GM18498 (cell line): ENCODE measurements around the gene LTBP2.
"Not testable (repeated sequence)": the region's sequence is repeated elsewhere in the genome, so short reads cannot be mapped to it uniquely, and the experiment has no call there.

Experiments
- ATAC-seq: cut with Tn5 transposase; IDR thresholded peaks from one replicate; pipeline ENCODE4 v1.9.1; 2021; ENCODE audit warnings: mild to moderate bottlenecking, moderate library complexity; ENCODE audit not compliant: unreplicated experiment

LTBP2 gene

DNA sequence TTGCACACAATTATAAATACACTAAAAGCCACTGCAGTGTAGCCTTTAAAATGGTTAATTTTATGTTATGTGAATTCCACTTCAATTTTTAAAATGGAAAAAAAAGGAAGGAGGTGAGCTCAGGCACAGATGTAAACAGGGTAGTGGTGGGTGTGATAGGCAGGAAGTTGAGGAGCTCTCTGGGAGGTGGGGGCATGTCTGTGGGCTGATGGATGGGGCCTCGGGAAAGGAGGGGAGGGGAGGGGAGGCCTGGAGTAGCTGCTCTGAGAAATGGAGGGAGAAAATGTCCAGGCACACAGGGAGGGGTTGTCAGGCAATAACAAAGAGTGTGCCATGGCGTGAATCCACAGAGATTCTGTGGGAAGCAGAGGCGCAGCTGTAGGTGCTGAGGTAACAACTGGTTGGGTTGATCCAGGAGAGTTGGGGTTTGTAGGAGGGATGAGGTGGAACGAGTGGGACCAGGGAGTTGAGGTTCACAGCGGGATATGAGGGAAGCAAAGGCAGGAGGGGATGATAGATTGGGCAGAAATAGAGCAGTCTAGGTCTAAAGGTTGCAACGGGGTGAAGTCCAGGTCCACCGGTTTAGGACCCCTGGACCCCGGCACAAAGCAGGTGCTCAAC is 57.2 kb downstream of the LTBP2 start:
- no peak for ATAC-seq

DNA sequence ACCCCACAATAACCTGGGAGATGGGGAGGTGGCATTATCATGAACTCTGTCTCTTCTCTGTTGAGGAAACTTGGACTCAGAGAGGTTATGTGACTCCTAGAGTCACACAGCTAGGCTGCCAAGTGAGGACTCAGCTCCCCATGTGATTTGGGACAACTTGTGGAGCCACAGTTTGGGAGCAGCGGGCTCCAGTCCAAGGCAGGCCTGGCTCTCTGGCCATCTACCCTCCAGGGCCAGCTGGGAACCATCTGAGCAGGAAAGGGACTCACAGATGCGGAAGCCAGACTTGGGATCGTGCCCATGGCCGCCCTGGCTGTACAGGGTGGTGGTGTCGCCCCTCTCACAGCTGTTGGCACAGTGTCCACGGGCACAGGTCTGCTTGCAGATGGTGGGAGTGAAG is 59.4 kb downstream of the LTBP2 start:
- ATAC-seq, result no peak

DNA sequence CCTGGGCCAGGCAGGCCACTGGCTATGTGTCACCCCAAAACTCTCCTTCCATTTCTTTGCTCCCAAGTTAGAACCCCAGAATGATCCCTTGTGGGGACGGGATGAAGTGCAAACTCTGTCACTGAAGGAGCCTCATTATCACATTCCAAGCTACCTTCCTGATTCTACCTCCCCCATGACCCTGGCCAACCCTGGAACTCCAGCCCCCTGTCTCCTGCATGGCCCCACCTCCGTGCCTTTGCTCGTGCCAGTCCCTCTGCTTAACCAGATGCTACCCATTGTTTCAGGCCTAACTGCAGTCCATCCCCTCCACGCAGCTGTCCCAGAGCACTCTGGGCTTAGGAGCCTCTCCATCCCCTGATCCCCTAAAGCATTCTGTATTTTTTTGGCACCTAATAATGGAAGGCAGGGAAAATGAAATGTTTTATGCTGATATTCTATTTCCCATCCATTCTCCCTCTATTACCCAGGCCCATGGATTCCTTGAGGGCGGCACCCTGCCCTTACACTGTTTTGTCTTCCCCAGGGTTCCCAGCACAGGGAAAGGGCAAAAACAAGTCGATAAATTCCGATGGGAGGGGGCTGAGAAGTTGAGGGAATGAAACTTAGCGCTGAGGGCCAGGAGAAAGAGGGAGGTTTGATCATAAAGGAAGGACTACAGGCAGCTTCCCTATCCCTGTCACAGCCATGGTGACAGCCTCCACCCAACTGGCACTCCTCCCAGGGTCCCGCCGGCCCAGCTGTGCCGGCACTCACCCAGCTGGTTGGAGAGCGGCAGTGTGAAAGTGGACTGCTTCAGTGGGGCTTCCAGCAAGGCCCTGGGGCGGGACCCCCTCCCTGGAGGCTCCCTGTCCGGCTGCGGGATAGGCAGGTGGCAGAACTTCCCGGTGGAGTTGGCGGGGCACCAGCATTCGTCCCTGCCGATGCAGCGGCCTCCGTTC is 60.3 kb downstream of the LTBP2 start:
- no peak for ATAC-seq

GRCh38 chr14:74551001-74551400 is 61.0 kb downstream of the LTBP2 start:
- ATAC-seq, result no peak

- no peak for ATAC-seq
Observed at GRCh38 chr14:74550071-74550470, 62.0 kb downstream of the LTBP2 start.

GRCh38 chr14:74549588-74549987 is 62.4 kb downstream of the LTBP2 start:
- ATAC-seq, result no peak

DNA sequence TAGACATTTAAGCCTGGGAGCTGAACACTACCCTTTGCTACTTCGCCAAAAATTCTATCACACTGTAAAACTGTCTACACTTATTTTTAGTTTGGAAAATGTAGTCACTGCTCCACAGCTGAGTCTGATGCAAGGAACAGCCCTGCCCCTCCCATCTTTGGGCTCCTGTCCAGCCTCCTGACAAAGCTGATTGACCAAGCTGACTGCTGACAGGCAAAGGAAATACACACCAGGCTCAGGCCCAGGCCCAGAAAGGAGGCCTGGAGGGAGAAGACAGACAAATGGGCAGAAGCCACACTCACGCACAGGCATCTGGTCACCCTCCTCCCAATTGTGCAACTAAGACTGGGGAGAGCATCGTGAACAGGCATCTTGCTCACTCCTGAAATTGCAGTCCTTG is 63.2 kb downstream of the LTBP2 start:
- no peak for ATAC-seq

DNA sequence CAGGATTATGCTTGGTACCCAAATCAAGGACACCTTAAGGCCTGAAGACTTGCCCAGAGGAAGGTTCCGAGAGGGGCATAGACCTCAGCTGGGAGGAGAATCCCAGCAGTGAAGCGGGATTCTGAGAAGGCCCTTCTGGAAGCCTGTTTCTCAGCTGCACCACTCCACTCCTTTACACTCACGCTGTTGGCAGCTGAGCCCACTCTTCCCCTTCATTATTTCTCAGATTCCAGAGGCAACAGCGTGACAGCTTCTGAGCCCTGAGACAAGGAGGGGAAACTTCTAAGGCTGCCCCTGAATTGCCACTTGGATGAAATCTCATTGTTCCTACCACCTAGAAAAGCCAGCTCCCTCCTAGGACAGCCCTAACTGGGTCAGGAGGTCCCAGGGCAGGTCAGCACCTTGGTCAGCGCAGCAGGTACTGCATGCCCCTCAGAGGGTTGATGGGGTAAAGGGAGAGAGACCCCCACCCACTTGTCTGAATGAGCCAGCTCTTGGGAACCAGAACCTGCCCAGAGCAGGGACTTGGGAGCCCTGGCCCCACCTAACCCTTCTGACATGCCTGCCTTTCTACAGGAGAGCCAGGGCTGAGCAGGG is 64.6 kb downstream of the LTBP2 start:
- ATAC-seq, result no peak

DNA sequence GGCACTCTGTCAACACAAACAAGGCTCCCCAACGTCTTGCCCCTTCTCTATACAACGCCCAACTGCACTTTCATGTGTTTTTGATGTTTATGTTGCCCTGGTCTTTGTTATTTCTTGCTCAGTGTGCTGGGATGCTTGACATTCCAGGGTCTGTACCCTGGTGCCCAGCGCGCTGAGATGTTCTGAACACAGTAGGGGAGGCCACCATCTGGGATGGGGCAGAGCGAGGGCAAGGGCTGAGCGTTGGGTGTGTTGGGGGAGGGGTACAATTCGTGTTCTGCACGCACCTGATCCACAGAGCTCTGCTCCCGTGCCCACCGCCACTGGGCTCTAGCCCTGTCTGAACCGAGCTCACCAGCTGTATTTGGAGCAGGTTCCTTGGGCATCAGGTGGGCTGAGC is 65.6 kb downstream of the LTBP2 start:
- ATAC-seq, result no peak

- ATAC-seq, result no peak
Observed at GRCh38 chr14:74545386-74545785, 66.7 kb downstream of the LTBP2 start.

GRCh38 chr14:74543771-74544438 is 68.1 kb downstream of the LTBP2 start:
- no peak for ATAC-seq

DNA sequence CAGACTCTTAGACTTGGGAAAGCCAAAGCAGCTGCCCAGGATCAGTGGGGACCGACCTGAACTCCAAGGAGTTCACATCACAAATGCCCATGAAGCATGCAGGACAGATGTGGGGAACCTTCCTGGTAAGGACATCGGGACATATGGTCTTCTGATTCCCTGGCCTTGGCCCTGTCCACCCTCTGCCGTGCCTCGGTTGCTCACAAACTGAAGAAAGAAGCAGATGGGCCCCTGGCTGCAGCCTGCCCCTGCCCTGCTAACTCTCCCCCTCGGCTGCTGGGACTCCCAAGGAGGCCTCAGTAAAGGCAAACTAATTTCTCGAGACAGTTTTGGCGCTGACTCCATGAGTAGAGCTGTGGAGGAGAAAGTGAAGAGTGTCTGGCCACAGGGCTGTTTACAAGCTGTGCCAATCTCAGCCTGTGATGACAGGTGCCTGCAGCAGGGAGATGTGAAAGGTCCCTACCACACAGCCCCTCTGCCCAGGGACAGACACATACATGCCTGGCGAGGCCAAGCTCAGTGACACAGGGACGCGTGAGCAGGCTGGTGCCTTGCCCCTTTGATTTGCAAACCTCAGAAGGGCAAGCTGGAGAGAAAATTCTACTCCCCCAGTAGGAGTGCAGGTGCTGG is 69.9 kb downstream of the LTBP2 start:
- no peak for ATAC-seq

DNA sequence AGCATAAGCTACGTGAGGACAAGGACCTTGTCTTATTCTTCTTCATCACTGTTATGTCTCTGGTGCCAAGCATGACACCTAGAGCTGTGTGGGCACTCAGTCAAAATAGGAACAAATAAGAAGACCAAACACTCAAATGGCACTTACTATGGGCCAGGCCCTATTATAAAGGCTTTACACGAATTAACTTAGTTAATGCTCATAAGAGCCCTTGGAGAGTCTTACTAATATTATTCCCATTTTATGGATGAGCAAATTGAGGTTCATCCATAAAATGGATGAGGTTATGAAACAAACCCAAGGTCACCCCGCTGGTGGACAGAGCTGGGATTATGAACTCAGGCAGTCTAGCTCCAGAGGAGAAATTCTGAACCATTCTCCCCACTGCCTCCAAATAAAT is 70.8 kb downstream of the LTBP2 start:
- no peak for ATAC-seq

DNA sequence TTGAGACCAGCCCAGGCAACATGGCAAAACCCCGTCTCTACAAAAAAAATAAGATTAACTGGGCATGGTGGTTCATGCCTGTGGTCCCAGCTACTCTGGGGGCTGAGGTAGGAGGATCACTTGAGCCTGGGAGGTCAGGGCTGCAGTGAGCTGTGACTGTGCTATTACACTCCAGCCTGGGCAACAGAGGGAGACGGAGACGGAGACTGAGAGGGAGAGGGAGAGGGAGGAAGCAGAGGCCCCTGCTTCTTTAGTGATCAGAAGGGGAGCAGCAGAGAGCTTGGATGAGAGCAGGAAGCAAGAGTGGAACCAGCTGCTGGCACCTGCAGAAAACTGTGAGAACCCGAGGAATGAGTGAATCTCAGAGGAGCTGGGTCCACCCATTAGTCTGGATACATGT is 72.5 kb downstream of the LTBP2 start:
- no peak for ATAC-seq

DNA sequence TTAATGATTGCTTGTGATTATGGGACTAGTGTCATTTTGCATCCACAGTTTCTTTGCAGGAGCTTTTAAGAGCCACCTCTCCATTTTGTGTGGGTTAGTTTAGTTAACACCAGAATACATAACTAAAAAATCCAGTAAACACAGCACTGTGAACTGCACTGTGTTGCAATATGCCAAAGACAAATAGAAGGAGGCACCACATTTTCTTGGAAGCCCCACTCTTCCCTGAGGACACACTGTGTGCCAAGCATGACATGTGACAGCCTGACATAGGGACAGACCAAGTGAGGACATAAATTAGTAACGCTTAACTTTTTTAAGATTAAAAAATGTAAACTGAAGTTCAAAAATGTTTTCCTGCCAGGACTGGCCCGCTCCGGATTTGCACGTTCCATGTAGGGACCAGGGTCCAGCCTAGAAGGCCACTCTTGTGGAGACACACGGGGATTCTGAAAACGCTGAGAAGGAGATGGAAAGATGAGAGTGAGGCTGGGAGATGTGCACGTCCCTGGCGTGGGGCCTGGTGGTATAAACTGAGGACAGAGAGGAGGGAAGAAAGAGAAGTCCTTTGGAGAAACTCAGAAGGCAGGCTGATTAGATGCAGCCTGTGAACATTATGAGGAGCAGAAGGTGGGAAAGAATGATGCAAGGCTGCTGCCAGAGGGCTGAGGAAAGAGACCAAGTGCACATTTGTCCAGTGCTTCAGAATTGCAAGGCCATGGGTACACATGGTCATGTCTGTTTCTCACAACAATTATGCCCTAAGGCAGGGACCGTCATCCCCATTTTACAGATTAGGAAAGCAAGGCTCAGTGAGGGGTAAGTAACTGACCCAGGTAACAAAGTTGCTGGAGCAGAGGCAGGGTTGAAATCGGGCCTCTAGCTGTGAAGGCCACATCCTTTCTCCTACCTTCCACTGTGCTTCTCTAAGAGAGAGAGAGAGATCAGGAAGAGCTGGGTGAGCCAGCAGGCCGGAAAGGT is 73.3 kb downstream of the LTBP2 start:
- no peak for ATAC-seq

GRCh38 chr14:74536336-74536735 is 75.7 kb downstream of the LTBP2 start:
- ATAC-seq, result not testable (repeated sequence)

DNA sequence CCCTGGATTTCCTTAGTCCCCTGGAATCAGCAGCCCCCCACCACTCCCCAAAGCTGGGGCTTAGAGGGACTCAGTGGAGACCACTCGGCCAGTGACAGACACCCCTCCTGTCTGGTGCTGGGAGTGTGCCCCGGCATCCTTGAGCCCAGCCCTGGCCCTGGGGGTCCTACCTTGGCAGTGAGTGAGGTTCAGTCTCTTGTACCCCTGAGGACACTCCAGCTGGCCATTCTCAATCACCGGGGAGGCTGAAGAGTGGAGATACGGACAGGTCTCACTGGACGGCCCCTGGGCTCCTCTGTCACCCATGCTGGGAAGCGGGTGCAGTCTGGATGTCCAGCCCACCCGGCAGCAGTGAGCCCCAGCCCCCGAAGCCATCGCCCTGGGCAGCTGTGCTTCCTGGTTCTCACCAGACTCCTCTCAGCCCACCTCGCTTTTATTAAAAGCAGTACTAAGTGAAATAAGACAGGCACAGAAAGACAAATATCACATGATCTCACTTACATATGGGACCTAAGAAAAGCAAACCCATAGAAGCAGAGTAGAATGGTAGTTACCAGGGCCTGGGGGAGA is 76.2 kb downstream of the LTBP2 start:
- no peak for ATAC-seq

DNA sequence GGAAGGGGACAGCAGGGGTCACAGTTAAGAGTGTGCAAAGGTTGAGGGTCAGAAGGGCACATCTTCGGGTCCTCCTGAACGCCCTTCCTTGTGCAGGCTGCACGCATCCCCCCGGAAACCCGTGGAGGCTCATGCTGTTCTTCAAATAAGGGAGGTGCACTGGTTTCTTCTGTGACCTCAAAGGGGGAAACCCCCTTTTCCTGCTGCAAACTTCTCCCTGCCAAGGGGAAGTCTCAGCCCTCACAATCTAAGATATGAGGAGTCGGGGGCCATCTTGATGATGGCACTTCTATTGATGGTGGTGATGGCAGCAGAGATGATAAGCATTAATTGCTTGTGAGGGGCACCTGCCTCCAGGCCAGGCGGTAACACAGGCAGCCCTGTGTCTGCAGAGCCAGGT is 78.5 kb downstream of the LTBP2 start:
- ATAC-seq, result no peak

- no peak for ATAC-seq
Observed at GRCh38 chr14:74532246-74532645, 79.8 kb downstream of the LTBP2 start.
